HG03460 (cell line): ENCODE data around the gene CCDC137.
"Not testable (repeated sequence)": the region's sequence is repeated elsewhere in the genome, so short reads cannot be mapped to it uniquely, and the experiment has no call there.

Experiments used
- ATAC-seq: cut with Tn5 transposase; IDR thresholded peaks from one replicate; pipeline ENCODE4 v1.9.1; 2021; ENCODE audit not compliant: unreplicated experiment

The CCDC137 gene, protein sequence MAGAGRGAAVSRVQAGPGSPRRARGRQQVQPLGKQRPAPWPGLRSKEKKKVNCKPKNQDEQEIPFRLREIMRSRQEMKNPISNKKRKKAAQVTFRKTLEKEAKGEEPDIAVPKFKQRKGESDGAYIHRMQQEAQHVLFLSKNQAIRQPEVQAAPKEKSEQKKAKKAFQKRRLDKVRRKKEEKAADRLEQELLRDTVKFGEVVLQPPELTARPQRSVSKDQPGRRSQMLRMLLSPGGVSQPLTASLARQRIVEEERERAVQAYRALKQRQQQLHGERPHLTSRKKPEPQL

DNA sequence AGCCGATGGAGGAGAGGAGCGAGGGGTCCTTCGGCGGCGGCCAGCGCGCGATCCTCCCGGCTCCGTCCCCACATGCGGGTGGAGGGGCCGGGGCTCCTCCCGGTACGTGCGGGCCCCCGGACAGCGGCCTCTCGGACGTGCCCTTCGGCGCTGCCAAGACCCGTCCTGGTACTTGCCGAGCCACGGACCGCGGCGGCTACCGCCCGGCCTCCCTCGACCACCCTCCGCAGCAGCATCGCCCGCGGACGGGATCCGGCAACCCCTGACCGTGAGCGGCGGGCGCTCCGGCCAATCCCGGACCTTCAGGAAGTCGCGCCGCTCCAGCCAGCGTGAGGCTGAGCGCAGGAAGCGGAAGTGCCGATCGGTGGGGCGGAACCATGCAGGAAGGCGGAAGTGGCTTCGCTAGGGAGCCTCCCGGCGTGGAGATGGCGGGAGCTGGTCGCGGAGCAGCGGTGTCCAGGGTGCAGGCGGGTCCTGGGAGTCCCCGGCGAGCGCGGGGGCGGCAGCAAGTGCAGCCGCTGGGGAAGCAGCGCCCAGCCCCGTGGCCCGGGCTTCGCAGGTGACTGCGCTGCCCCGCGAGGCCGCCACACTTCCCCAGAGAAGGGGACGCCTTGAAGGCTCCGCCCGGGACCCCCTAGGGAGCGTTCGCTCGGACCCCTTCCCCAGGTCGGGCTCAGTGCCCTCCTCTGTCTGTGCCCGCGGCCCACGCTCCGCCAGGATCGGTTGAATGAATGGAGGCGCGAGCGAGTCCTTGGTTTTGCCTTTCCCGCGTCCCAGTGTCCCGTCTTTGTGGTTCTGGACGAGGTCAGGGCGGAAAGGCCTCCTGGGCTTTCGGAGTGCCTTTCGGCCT lies at the start of gene CCDC137, which contains the start of gene OXLD1:
TSS of gene CCDC137 (plus strand) at position 396 of the 850 bp plus-strand sequence. CDS start at position 426, 30 bp downstream.
TSS of gene OXLD1 (minus strand) at position 264 of the 850 bp plus-strand sequence. CDS start at position 236, 28 bp downstream.
- ATAC-seq, result peak; percentile 86

DNA sequence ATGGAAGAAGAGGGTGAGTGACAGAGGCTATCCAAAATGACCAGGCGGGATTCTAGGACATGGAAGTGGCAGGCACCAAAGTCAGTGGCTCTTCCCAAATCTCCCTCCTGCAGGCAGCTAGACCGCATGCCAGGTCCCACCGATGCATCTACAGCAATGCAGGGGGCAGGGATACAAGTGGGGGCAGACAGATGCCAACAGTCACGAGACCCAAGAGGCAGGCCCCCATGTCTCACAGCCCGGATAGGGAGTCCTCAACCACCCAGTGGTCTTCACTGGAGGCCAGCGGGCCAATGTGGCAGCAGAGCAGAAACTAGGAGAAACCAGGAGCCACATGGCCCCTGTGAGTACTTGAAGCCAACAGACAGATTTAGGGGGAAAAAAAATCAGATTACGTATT lies 49.7 kb upstream of the CCDC137 start:
- no peak for ATAC-seq

DNA sequence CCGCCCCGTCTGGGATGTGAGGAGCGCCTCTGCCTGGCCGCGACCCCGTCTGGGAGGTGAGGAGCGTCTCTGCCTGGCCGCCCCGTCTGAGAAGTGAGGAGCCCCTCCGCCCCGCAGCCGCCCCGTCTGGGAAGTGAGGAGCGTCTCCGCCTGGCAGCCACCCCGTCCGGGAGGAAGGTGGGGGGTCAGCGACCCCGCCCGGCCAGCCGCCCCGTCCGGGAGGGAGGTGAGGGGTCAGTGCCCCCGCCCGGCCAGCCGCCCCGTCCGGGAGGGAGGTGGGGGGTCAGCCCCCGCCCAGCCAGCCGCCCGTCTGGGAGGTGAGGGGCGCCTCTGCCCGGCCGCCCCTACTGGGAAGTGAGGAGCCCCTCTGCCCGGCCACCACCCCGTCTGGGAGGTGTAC lies 48.2 kb upstream of the CCDC137 start:
- ATAC-seq, result not testable (repeated sequence)

DNA sequence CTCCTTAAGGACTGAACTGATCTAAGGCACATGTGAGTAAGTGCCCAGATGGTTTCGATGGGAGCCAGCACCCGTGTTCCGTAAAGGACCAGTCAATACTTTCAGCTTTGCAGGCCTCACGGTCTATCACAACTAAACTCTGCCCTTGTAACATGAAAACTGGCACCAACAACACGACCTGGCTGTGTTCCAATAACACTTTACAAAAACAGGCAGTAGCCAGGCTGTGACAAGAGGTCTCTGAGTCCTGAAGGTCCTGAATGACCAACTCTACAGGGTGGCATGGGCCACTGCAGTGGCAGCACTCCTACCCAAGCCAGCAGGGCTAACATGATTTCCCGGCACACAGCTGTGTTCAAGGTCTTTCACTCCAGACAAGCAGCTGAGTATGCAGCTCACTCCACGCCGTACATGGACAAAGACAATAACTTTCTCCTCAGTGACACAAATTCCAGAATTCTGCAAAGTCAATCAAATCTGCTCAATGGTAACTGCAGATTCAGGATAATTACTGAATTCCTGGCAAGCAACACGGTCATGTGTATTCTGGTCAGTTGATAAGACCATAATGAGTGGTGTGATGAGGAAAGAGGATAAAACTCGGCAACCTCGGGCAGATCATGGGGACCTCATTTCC lies 44.9 kb upstream of the CCDC137 start:
- no peak for ATAC-seq

DNA sequence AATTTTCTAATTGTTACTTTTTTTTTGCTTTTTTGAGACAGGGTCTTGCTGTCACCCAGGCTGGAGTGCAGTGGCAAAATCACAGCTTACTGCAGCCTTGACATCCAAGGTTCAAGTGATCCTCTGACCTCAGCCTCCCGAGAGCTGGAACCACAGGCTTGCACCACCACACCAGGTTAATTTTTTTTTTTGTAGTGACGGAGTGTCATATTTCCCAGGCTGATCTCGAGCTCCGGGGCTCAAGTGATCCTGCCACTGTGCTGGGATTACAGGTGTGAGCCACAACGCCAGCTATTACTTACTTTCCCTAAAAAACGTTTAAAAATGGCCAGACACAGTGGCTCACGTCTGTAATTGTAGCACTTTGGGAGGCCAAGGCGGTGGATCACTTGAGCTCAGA lies 36.3 kb upstream of the CCDC137 start:
- no peak for ATAC-seq

DNA sequence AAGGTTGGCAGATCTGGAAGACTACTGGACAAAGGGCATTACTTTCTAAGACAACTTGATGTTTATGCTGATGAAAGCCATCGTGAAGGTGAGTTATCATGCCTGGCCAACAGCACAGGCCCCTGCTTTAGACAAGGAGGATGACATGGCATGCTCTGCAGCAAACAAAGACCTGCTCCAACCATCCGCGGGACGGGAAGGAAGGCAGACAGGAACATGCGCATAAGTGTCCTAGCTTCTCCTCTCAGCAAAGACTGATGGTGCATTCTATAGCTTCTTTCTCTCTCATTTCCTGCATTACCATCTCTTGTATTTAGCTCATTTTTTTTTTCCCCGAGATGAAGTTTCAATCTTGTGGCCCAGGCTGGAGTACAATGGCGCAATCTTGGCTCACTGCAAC lies 35.1 kb upstream of the CCDC137 start:
- ATAC-seq, result no peak

DNA sequence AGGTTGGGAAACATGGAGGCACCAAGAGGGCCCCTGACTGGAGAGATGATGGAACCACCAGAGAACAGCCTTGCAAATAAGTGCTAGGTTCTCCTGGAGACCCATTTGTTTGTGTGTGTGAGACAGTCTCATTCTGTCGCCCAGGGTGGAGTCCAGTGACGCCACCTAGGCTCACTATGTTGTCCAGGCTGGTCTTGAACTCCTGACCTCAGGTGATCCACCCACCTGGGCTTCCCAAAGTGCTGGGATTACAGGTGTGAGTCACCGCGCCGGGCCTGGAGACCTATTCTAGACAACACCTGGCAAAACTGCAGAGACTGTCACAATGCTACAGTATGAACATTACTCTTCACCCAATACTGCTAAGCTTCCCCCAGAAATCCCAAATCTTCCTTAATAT lies 31.1 kb upstream of the CCDC137 start:
- no peak for ATAC-seq

DNA sequence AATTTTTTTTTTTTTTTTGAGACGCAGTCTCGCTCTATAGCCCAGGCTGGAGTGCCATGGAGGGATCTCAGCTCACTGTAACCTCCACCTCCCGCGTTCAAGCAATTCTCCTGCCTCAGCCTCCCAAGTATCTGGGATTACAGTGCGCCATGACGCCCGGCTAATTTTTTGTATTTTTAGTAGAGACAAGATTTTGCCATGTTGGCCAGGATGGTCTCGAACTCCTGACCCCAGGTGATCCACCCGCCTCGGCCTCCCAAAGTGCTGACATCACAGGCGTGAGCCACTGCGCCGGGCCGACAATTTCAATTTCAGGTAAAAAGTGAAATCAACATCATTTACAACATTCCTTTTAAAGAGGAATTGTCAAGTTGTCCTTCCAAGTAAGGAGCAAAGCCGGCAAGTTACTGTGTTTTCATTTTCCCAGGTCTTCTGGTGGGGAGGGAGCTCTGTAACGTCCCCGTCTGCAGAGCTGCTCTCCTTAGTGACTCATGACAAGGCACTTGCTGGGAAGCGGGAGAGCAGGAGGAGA lies 30.5 kb upstream of the CCDC137 start:
- no peak for ATAC-seq

DNA sequence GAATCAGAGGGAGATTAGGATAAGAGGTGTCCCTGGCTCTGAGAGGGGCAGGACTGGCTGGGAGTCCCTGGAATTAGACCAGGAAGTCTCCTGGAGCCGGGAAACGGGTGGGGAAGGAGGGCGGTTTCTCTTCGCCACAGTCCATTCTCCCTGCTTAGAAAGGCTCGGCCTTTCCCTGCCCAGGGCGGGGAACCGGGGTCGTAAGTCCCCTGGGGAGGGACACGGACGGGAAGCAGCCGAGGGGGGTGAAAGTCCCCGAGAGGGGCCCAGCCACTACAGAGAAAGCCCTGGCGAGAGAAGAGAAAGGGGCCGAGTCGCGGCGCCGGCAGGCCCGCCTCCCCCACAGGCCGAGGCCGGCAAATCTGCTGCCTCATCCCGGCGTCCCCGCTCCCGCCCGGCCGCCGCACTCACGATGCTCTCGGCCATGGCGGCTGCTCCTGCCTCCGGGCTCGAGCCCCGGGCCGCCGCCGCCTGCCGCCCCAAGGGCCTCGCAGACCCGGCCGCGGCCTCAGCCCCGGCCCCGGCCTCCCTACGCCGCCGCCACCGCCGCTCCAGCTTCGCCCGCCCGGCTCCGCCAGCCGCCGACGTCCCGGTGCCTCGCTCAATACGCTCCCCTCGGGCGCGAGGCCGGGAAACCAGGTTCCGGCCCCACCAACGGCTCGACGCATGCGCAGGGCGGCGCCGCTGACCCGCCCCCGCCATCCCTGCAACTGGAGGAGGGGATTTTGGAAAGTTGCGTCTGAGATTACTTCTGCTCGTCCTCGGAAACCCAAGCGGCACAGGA lies 29.8 kb upstream of the CCDC137 start, which contains the start of the genes NPLOC4 and TSPAN10:
TSS of gene NPLOC4 (minus strand) at position 608 of the 784 bp plus-strand sequence. CDS start at position 426, 182 bp downstream.
TSS of gene TSPAN10 (plus strand) at position 692 of the 784 bp plus-strand sequence. CDS start 5,217 bp downstream, outside the sequence.
- ATAC-seq, result peak; percentile 76

DNA sequence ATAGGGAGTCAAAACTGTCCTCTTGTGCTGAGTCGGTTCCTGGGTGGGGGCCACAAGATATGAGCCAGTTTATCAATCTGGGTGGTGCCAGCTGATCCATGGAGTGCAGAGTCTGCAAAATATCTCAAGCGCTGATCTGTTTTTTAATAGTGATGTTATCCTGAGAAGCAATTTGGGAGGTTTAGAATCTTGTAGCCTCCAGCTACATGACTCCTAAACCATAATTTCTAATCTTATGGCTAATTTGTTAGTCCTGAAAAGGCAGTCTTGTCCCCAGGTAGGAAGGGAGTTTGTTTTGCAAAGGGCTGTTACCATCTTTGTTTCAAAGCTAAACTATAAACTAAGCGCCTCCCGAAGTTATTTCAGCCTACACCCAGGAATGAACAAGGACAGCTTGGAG lies 27.9 kb upstream of the CCDC137 start:
- no peak for ATAC-seq

DNA sequence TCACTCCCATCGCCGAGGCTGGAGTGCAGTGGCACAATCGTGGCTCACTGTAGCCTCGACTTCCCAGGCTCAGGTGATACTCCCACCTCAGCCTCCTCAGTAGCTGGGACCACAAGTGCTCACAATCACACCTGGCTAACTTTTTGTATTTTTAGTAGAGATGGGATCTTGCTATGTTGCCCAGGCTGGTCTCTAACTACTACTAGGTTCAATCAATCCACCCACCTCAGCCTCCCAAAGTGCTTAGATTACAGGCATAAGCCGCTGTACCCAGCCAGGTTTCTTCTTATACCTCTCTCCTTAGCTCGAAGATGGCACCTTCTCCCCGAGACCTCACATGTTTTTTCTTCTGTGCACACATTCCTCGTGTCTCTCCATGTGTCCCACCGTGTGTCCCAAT lies 26.5 kb upstream of the CCDC137 start:
- no peak for ATAC-seq

- ATAC-seq, result no peak
Measured at GRCh38 chr17:81641825-81642489, 24.6 kb upstream of the CCDC137 start.

GRCh38 chr17:81644496-81644895 lies 22.0 kb upstream of the CCDC137 start:
- no peak for ATAC-seq

DNA sequence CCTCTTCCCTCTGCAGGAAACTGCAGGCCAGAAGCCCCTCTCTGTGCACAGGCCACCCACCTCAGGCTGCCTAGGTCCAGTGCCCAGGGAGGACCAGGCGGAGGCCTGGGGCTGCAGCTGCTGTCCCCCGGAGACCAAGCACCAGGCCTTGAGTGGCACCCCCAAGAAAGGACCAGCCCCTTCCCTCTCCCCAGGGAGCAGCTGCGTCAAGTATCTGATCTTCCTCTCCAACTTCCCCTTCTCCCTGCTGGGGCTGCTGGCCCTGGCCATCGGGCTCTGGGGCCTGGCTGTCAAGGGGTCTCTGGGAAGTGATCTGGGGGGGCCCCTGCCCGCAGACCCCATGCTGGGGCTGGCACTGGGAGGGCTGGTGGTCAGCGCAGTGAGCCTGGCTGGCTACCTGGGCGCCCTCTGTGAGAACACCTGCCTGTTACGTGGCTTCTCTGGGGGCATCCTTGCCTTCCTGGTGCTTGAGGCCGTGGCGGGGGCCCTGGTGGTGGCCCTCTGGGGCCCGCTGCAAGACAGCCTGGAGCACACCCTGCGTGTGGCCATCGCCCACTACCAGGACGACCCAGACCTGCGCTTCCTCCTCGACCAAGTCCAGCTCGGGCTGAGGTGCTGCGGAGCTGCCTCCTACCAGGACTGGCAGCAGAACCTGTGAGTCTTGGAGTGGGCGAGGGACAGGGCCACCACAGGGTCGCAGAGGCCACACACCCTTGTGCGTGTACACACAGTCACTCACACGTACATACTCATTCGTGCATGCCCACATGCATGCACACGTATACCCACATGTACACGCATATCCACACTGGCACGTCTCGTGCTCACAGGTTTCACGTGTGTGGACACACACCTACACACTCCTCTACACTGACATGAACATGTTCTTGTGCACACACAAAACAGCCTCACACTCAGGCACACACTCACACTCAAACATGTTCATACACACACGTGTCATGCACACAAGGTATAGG lies 21.3 kb upstream of the CCDC137 start:
- no peak for ATAC-seq

- ATAC-seq, result no peak
Measured at GRCh38 chr17:81646869-81647600, 19.5 kb upstream of the CCDC137 start.

GRCh38 chr17:81647640-81648012 lies 18.9 kb upstream of the CCDC137 start:
- no peak for ATAC-seq

DNA sequence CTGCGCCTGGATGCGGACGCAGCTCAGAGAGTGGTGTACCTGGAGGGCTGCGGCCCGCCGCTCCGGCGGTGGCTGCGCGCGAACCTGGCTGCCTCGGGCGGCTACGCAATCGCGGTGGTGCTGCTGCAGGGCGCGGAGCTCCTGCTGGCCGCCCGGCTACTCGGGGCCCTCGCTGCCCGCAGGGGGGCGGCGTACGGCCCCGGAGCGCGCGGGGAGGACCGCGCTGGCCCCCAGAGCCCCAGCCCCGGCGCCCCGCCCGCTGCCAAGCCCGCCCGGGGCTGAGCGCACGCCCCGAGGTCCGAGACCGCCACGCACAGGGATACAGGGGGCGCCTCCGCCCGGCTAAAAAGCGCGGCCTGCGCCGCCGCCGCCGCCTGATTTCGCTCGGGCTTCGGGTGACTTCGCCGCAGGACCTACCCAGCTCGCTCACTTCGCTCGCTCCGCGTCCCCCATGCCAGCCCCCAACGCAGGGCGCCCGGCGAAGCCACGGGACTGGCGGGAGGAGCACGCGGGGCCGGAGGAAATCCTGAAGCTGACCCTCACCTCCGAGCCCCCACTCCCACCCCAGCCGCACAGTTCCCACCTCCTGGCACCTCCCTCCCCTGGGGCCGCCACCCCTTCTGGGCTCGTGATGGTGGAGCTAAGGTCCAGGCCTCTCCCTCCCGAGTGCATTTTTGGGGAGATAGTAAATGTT lies 18.4 kb upstream of the CCDC137 start:
- ATAC-seq, result no peak
